ENCODE results near the gene FMC1. TPM values are rescaled to one million over a fixed set of nuclear protein-coding genes. Genes with fewer than 3 reads are reported as not detected.

The FMC1 gene
- total RNA-seq, 4 donors from 2014 or later, result 7.8 to 22.3 (median 17.3) TPM

DNA sequence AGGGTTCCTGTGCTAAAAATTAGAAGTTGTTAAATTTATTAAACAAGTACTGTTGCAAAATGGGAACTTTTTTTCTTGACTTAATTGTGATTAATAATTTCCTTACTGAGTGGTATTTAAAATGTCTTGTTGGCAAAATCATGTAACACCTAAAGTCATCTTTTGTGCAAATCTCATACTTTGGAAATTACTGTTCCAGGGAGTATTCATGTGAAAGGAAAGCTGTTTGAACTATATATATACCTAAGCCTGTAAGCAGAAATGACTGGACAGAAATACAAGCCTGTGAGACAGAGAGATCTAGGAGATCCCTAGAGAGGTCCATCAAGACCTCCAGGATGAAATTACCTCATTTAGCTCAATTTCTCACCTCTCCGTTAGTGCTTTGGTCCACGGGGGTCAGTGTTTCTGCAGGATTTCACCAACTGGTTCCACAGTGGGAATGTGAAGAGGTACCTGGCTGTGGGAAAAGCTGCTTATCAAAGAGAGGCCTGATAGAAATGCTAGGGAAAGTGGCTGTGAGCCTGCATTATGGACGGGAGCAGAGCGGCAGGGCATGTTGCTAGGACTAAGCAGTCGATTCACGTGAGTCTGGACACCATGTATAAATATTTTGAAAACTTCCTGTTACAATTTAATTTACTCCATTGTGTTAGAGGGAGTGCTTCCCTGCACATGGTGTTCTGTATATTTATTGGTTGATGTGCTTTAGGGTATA lies 26.5 kb downstream of the FMC1 start:
- TF ChIP-seq, protein P1, sequence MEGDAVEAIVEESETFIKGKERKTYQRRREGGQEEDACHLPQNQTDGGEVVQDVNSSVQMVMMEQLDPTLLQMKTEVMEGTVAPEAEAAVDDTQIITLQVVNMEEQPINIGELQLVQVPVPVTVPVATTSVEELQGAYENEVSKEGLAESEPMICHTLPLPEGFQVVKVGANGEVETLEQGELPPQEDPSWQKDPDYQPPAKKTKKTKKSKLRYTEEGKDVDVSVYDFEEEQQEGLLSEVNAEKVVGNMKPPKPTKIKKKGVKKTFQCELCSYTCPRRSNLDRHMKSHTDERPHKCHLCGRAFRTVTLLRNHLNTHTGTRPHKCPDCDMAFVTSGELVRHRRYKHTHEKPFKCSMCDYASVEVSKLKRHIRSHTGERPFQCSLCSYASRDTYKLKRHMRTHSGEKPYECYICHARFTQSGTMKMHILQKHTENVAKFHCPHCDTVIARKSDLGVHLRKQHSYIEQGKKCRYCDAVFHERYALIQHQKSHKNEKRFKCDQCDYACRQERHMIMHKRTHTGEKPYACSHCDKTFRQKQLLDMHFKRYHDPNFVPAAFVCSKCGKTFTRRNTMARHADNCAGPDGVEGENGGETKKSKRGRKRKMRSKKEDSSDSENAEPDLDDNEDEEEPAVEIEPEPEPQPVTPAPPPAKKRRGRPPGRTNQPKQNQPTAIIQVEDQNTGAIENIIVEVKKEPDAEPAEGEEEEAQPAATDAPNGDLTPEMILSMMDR (IDR thresholded peaks at IDR 0.05; ENCODE audit: low read depth), result no peak

DNA sequence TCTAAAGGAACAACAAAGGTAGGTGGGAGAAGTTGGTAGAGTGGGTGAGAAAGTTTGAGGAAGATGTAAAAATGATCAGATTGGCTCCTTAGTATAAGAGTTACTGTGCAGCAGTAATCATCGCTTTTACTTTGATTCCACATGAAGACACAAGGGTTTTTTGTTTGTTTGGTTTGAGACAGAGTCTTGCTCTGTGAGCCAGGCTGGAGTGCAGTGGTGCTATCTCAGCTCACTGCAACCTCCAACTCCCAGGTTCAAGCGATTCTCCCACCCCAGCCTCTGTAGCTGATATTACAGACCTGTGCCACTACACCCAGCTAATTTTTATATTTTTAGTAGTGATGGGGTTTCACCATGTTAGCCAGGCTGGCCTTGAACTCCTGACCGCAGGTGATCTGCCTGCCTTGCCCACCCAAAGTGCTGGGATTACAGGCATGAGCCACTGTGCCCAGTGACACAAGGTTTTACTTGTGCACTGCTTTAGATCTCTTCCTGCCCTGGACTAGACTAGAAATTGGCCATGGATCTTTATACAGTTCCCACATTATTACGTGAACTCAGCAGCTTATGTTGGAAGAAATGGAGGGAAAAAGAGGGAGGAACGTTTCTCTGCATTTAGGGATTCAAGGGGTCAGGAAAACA lies 29.3 kb downstream of the FMC1 start:
- TF ChIP-seq, protein P1 (IDR thresholded peaks at IDR 0.05; ENCODE audit: low read depth), result no peak

DNA sequence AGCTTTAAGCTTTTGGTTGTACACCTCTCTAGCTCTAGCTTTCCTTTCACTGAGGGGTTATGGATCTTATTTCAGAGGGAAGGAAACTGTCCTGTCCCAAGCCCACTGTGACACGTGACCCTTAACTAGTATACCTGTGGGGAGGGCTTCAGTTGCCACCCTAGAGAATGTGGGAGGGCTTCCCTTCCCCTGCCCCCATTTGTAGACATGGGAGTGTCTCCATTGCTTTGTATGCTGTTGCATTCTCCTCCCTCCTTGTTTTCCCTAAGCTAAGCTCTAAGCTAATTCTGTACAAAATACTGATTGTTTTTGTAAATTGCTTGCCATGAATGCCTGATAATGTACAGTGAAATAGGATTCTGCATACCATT lies 29.8 kb downstream of the FMC1 start:
- TF ChIP-seq, protein P1 (IDR thresholded peaks at IDR 0.05; ENCODE audit: low read depth), result no peak

DNA sequence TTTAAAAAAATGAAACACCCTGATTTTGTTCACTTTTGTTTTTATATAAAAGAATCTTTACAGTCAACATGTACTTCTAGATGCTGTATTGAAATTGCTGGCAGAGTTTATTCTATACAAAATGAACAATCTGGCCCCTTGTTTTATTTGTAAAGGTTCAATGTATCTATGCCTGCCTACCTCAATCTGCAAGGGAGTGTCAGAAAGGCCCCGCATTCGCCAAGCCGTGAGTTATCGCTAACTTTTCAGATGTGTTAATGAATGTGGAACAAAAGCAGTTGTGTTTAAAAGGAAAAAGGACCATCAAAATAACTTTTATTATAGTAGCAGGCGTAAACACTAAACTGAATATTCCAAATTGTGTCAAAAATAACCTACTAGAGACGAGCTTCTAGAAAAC lies 33.1 kb downstream of the FMC1 start:
- TF ChIP-seq, protein P1 (IDR thresholded peaks at IDR 0.05; ENCODE audit: low read depth), result no peak

GRCh38 chr7:139382439-139382838 lies 41.3 kb downstream of the FMC1 start:
- TF ChIP-seq, protein P1 (IDR thresholded peaks at IDR 0.05; ENCODE audit: low read depth), result no peak

GRCh38 chr7:139384611-139385010 lies 43.5 kb downstream of the FMC1 start:
- TF ChIP-seq, protein P1 (IDR thresholded peaks at IDR 0.05; ENCODE audit: low read depth), result no peak

- TF ChIP-seq, protein P1 (IDR thresholded peaks at IDR 0.05; ENCODE audit: low read depth), result no peak
Measured at GRCh38 chr7:139387594-139387993, 46.5 kb downstream of the FMC1 start.

All from subcutaneous adipose tissue (tissue), 4 donors.